HEK293 (cell line): ENCODE data around the gene FTL.

Source experiments
- CTCF ChIA-PET: fragments of 350-600 bp; formaldehyde crosslinking; extraction: SDS; loops from one replicate; lab custom pipeline; 2021; ENCODE audit warnings: antibody characterized with exemption; lab: Yijun Ruan, JAX
- POLR2A ChIA-PET: fragments of 300-600 bp; formaldehyde crosslinking; extraction: SDS; loops from one replicate; lab custom pipeline; 2020; ENCODE audit warnings: antibody characterized with exemption, inconsistent platforms; lab: Yijun Ruan, JAX
- H3K27ac ChIP-seq: fragments of 200-500 bp; sonication (Bioruptor generic); 2 replicates; pipeline ENCODE4 v1.5.1; 2014; ENCODE audit warnings: low read depth, low read length, control low read depth, inconsistent platforms; ENCODE audit errors: extremely low read depth
- H3K36me3 ChIP-seq, 2 experiments: fragments of 200-500 bp in 1 of 2; sonication (Bioruptor generic) in 1 of 2; 1 replicate in 1 of 2; 2 replicates in 1 of 2; pipeline ENCODE4 v1.5.1; 2014 to 2017; ENCODE audit warnings: inconsistent platforms in 2 of 2, low read length in 2 of 2; ENCODE audit not compliant: control insufficient read depth in 2 of 2, insufficient read depth in 1 of 2
- H3K4me1 ChIP-seq: fragments of 200-500 bp; sonication (Bioruptor generic); 2 replicates; pipeline ENCODE4 v1.5.1; 2014; ENCODE audit warnings: mild to moderate bottlenecking, low read length, inconsistent platforms; ENCODE audit not compliant: control insufficient read depth, insufficient read depth
- H3K4me3 ChIP-seq: 2 replicates; pipeline ENCODE4 v1.5.1; 2011; ENCODE audit warnings: low read depth, mild to moderate bottlenecking, control low read depth, low read length, moderate library complexity
- H3K9me3 ChIP-seq: fragments of 200-500 bp; sonication (Bioruptor generic); 2 replicates; pipeline ENCODE4 v1.5.1; 2014; ENCODE audit warnings: low read depth, low read length, inconsistent platforms; ENCODE audit not compliant: control insufficient read depth, insufficient read depth
- EGR2 ChIP-seq: fragments of 450-650 bp; formaldehyde crosslinking; IDR thresholded peaks from 2 replicates; pipeline ENCODE4 v1.5.1; 2016; ENCODE audit warnings: low read depth, missing biosample characterization, missing genetic modification characterization
- GFI1B ChIP-seq: fragments of 450-650 bp; formaldehyde crosslinking; IDR thresholded peaks from 2 replicates; pipeline ENCODE4 v1.5.1; 2016; ENCODE audit warnings: missing biosample characterization, missing genetic modification characterization
- KLF9 ChIP-seq: fragments of 450-650 bp; formaldehyde crosslinking; IDR thresholded peaks from 2 replicates; pipeline ENCODE4 v1.5.1; 2016; ENCODE audit warnings: missing biosample characterization, missing genetic modification characterization, low read depth
- MZF1 ChIP-seq: fragments of 450-650 bp; formaldehyde crosslinking; IDR thresholded peaks from 2 replicates; pipeline ENCODE4 v1.5.1; 2017; ENCODE audit warnings: missing biosample characterization, missing genetic modification characterization, borderline replicate concordance
- PRDM1 ChIP-seq: fragments of 450-650 bp; formaldehyde crosslinking; IDR thresholded peaks from 2 replicates; pipeline ENCODE4; 2016; ENCODE audit warnings: missing biosample characterization, missing genetic modification characterization
- PRDM10 ChIP-seq: fragments of 450-650 bp; formaldehyde crosslinking; IDR thresholded peaks from 2 replicates; pipeline ENCODE4 v1.5.1; 2016; ENCODE audit warnings: missing biosample characterization, missing genetic modification characterization
- SALL2 ChIP-seq: fragments of 450-650 bp; formaldehyde crosslinking; IDR thresholded peaks from 2 replicates; pipeline ENCODE4 v1.5.0; 2017; ENCODE audit warnings: missing biosample characterization, mild to moderate bottlenecking, missing genetic modification characterization, borderline replicate concordance
- TRIM28 ChIP-seq: IDR thresholded peaks from 2 replicates; pipeline ENCODE4 v1.6.1; 2011; ENCODE audit warnings: low read length, control low read depth, borderline replicate concordance
- ZBTB8A ChIP-seq: fragments of 450-650 bp; formaldehyde crosslinking; IDR thresholded peaks from 2 replicates; pipeline ENCODE4 v1.5.1; 2016; ENCODE audit warnings: missing biosample characterization, missing genetic modification characterization
- ZNF148 ChIP-seq: fragments of 450-650 bp; formaldehyde crosslinking; IDR thresholded peaks from 2 replicates; pipeline ENCODE4 v1.5.0; 2017; ENCODE audit warnings: missing biosample characterization, missing genetic modification characterization, borderline replicate concordance
- ZNF169 ChIP-seq: fragments of 450-650 bp; formaldehyde crosslinking; IDR thresholded peaks from 2 replicates; pipeline ENCODE4 v1.5.1; 2016; ENCODE audit warnings: missing biosample characterization, missing genetic modification characterization
- ZNF202 ChIP-seq: fragments of 450-650 bp; formaldehyde crosslinking; IDR thresholded peaks from 2 replicates; pipeline ENCODE4 v1.5.1; 2016; ENCODE audit warnings: missing biosample characterization, missing genetic modification characterization, borderline replicate concordance
- ZNF248 ChIP-seq: fragments of 450-650 bp; formaldehyde crosslinking; IDR thresholded peaks from 2 replicates; pipeline ENCODE4 v1.5.1; 2017; ENCODE audit warnings: missing biosample characterization, missing genetic modification characterization
- ZNF335 ChIP-seq: fragments of 450-650 bp; formaldehyde crosslinking; conservative IDR thresholded peaks from 2 replicates; pipeline ENCODE4 v1.5.1; 2016; ENCODE audit warnings: missing biosample characterization, missing genetic modification characterization
- ZNF473 ChIP-seq: fragments of 450-650 bp; formaldehyde crosslinking; IDR thresholded peaks from 2 replicates; pipeline ENCODE4 v1.5.1; 2017; ENCODE audit warnings: missing biosample characterization, missing genetic modification characterization
- ZNF76 ChIP-seq: fragments of 450-650 bp; formaldehyde crosslinking; IDR thresholded peaks from 2 replicates; pipeline ENCODE4; 2016; ENCODE audit warnings: low read depth, missing biosample characterization, missing genetic modification characterization, borderline replicate concordance
- ZNF768 ChIP-seq: fragments of 450-650 bp; formaldehyde crosslinking; IDR thresholded peaks from 2 replicates; pipeline ENCODE4 v1.5.1; 2018; ENCODE audit warnings: missing biosample characterization, mild to moderate bottlenecking, missing genetic modification characterization
- ZNF791 ChIP-seq: fragments of 450-650 bp; formaldehyde crosslinking; IDR thresholded peaks from 2 replicates; pipeline ENCODE4 v1.5.1; 2016; ENCODE audit warnings: missing biosample characterization, missing genetic modification characterization

Gene FTL

GRCh38 chr19:48965806-48966540, 864 bp downstream of the FTL start (continued):
- TF ChIP-seq ZNF148 (tag by site-specific recombination) (no peak), EGR2 (tag by site-specific recombination) (peak; percentile 50; the same call in 1 of the 2 replicates), ZNF76 (tag by site-specific recombination) (peak; percentile 99), SALL2 (no peak), ZNF768 (tag by site-specific recombination) (no peak), ZNF335 (tag by site-specific recombination) (peak; percentile 66), MZF1 (tag by site-specific recombination) (no peak), ZNF248 (tag by site-specific recombination) (no peak), ZBTB8A (tag by site-specific recombination) (peak; percentile 69), GFI1B (tag by site-specific recombination) (peak; percentile 7; the same call in 1 of the 2 replicates), TRIM28 (no peak), ZNF791 (tag by site-specific recombination) (no peak), KLF9 (tag by site-specific recombination) (no peak)

GRCh38 chr19:48966541-48967345, 1.6 kb downstream of the FTL start:
- no peak overlapping the region for H3K4me3 ChIP-seq
- TF ChIP-seq PRDM1 (tag by site-specific recombination) (peak; percentile 59), ZNF202 (tag by site-specific recombination) (no peak), ZNF169 (tag by site-specific recombination) (no peak)
- H3K4me1 ChIP-seq, result peaks cover 20% of the 10 kb centered on the region
- H3K27ac ChIP-seq, result no peak overlapping the region; the same call in 1 of the 2 replicates
- CTCF ChIA-PET, result interaction anchor here (0.6 to 1.8 kb wide), 12 partner anchors 11 to 541 kb away, joined by 3 to 7 read pairs (median 5); partner anchors contain the start of genes GYS1 and RUVBL2
- POLR2A ChIA-PET, result interaction anchor here (0.6 to 4.2 kb wide), 10 partner anchors 11 to 321 kb away, joined by 3 to 34 read pairs (median 4); partner anchors contain the start of genes BAX, GYS1, PPP1R15A and RUVBL2
- H3K9me3 ChIP-seq, result no peaks in the 10 kb centered on the region
- H3K36me3 ChIP-seq, result peaks cover 9 to 51% of the 10 kb centered on the region in 2 experiments; a peak in 2 of 3 replicates

GRCh38 chr19:48967346-48968178, 2.5 kb downstream of the FTL start:
- Histone ChIP-seq H3K4me3 (no peak overlapping the region), H3K9me3 (no peaks in the 10 kb centered on the region), H3K4me1 (peaks cover 20% of the 10 kb centered on the region), H3K36me3 (peaks cover 10 to 51% of the 10 kb centered on the region in 2 experiments; a peak in 2 of 3 replicates), H3K27ac (no peak overlapping the region)
- TF ChIP-seq ZNF473 (tag by site-specific recombination) (no peak), PRDM10 (tag by site-specific recombination) (0 out of 2 replicates have a peak, but pooled peaks have one; percentile 11)
- ChIA-PET POLR2A (interaction anchor here (1.0 to 4.2 kb wide), 7 partner anchors 10 to 322 kb away, joined by 3 to 34 read pairs (median 4); partner anchors contain the start of genes BAX, GYS1, PPP1R15A and RUVBL2), CTCF (interaction anchor here (0.5 to 1.8 kb wide), 9 partner anchors 26 to 749 kb away, joined by 3 to 7 read pairs (median 5); partner anchors contain the start of genes GYS1 and RUVBL2)
